Activated CD4-positive, alpha-beta T cell treated with anti-CD3 and anti-CD28 coated beads, Interleukin-2, amount 50 U/mL, for 16 hours (primary cell): ENCODE measurements around the gene KRT6B.
"Not testable (repeated sequence)": the region's sequence is repeated elsewhere in the genome, so short reads cannot be mapped to it uniquely, and the experiment has no call there.

Experiments used
- DNase-seq: peaks from one replicate; pipeline ENCODE4 v3.0.0-alpha.2; 2020

Gene KRT6B

DNA sequence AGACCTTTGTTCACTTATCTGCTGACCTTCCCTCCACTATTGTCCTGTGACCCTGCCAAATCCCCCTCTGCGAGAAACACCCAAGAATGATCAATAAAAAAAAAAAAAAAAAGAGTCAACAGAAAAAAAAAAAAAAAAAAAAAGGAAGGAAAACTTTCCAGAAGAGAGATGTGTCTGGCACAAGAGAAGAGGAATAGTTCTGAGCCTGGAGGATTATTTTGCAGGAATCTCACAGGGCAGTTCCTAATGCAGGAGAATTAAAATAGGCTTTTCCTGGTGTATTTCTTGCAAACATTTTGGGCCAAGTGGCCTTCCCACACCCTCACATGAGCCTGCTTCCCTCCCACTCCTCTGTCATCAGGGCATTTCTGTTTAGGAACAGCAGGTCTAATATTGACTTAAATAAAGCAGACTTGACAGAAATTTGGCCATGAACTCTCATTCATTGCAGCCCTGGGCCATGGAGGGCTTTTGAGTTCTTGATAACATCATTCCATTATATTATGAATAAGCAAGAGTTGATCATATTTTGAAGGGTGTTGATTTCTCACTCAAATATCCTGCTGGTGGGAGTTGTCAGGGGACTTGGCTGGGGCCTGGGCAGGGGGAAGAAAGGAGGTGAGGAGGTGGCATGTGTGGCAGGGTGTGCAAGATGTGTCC is 41.2 kb downstream of the KRT6B start:
- DNase-seq, result not testable (repeated sequence)

DNA sequence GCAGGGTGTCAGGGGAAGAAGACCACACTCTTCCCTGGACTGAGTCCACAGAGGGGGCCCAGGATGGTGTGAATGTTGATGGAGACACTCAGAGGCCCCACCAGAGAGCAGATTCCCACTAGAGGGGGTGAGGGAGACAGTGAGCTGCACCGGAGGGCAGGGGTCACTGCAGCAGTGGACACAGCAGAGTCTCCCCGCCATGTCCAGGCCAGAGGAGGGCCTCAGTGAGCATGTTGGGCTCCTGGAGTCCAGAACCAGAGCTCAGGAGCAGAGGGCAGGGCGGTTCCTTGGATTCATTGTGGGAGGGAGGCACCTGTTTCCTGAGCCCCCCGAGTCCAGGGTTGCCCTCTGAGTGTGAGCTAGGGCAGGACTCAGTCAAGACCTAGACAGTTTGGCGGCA is 44.0 kb downstream of the KRT6B start:
- no peak for DNase-seq

DNA sequence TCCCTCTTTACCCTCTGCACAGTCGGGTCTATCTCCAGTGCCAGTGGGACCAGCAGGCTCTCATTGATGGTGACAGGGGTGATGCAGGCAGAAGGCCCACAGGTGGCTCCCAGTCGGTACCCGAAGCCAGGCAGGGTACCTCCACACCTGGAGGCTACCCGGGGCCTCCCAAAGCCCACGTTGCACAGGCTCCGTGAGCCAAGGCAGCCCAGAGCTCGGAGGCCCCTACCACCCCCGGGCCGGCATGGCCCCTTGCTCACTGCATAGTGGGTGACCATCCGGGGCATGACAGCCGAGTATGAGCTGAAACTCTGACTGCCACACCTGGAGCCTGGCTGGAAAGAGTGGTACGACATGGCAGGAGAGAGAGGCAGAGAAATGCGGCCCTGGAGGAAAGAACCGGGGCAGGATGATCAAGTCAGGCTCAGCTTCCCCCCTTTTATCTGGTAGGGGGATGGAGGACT is 46.0 kb downstream of the KRT6B start, which contains the start of gene KRT82:
TSS of gene KRT82 (minus strand) at position 414 of the 464 bp plus-strand sequence. CDS start at position 356, 58 bp downstream.
- no peak for DNase-seq

DNA sequence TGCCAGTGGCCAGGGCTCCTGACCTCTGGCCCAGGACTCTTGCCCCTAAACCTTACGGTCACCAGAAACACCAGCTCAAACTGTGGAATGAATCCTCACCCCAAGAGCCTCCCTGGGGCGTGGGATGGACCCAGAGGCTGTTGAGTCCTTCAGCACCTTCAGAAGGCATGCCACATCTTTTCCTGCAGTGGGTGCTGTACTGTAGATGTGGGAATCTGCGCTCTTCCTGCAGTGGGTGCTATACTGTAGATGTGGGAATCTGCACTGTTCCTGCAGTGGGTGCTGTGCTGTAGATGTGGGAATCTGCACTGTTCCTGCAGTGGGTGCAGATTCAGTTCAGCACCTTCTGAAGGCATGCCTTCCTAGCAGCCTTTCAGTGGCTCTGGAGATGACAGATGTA is 47.0 kb downstream of the KRT6B start:
- DNase-seq, result no peak

DNA sequence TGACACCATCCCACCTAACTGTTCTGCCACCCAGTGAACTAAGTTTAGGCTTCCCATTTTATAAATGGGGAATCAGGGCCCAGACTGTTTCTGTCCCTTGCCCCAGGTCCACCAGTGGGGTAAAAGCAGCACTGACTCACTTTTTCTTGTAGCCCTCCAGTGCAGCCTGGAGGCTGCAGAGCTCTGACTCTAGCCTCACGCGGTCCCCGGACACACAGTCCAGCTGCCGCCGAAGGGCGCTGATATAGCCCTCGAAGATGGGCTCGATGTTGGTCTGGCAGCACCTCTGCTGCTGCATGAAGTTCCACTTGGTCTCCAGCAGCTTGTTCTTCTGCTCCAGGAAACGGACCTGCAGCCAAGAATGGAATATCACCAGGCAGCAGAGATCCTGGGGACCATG is 48.4 kb downstream of the KRT6B start:
- DNase-seq, result no peak

DNA sequence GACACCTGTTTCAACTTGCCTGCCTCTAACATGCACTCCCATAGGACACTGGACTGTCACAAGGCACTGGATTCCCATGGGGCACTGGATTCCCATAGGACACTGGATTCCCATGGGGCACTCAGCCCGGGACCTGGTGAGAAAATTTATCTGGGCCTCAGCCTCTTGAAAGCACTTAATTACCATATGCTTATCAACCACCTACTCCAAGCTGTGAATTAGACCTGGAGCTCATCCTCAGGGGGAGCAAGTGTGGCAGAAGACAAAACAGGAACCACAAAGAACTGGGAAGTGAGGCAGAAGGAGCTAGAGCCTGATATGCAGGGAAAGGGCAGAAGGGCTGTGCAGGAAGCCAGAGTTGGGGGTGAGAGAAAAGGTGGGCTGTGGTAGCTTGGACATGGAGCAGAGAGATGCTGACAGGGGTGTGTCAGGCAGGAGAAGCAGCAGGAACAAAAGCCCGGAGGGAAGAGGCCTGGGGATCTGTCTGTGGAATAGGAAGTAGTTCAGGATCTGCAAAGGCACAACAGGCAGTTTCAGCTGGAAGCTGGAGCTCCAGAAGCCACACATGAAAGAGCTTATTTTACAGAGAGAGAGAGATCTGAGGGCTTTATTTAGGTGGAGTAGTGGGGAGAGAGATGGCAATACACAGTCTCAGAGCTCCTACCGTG is 48.9 kb downstream of the KRT6B start:
- DNase-seq, result no peak

DNA sequence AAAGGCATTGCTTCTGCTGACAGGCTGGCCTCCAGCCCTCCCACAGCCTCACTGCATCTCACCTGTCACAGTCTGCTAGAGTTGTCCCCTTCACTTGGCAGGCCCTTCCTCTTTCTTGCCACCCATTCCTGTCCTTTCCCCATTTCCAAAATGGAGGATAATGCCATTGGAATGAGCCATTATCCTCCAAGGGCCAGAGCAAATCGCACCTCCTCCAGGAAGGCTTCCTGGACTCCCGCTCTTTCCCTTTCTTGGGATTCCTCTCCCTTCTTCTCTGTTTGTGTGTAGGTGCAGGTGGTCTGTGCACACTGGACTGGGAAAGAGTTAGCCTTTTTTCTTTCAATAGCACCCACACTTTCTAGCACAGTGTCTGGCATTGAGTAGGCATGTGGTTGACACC is 49.6 kb downstream of the KRT6B start:
- no peak for DNase-seq

DNA sequence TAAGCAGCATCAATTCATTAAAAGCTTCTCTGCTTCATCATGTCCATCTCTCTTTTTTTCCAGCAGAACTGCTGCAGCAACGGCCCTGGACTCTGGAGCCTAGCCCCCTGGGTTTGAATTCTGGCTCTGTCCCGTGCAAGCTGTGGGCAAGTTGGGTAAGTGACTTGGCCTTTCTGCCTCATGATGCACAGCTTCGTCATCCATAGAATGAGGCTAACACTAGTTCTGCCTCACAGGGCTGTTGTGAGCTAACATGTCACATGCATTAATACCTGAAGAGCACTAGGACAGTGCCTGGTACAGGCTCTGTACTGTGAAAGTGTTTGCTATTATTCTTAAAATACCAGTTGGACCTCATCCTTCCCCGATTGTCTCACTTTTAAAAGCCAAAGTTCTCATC is 50.0 kb downstream of the KRT6B start:
- DNase-seq, result no peak

DNA sequence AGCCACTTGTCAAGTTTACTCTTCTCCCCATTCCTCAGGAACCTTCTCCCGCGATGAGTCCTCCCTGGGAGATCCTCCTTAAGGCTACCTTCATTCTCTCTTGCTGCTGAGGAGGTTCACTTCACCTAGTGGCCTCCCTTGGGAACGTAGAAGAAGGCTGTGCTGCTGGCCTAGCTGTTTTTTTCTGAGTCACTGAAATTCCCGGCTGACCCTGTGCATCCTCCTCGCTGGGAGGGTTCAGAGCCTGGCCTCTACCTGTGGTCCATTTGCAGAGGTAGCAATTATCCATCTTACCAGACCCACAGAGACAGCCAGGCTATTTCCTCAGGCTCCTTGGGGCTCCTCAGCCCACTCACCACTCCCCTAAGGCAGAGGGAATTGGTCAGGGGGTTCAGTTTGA is 50.4 kb downstream of the KRT6B start:
- no peak for DNase-seq

DNA sequence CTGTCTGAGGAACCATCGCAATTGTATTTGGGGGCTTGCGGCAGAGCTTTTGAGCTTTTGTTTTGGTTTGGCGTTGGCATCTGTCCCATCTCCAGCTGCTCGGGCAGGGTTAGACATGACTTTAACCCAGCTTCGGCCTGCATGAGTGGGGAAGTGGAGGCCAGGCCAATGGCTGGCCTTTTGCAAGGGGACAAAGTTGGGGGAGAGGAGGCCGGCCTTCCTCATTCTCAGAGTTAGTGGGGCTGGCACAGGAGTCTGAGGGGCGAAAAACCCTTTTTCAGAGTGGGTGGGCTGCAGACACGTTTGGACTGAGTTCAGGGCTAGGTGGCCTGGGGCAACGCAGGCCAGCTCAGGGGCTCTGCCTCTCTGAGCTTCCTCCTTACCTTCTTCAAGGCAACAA is 51.0 kb downstream of the KRT6B start:
- DNase-seq, result no peak

DNA sequence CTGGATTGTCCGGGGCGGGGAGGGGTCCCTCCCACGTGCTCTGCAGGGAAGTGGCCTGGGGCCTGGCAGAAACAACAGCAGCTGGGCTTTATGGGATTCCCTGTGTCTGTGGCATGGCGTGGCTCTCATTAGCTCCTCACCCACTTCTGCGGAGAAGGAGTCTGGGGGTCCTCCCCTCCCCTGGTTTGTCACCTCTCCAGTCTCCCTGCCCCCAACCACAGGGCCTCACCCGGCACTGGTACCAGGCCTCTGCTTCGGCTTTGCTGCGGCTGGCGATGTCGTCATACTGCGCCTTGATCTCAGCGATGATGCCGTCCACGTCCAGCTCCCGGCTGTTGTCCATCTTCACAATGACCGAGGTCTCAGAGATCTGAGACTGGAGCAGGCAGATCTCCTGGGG is 52.2 kb downstream of the KRT6B start:
- no peak for DNase-seq

DNA sequence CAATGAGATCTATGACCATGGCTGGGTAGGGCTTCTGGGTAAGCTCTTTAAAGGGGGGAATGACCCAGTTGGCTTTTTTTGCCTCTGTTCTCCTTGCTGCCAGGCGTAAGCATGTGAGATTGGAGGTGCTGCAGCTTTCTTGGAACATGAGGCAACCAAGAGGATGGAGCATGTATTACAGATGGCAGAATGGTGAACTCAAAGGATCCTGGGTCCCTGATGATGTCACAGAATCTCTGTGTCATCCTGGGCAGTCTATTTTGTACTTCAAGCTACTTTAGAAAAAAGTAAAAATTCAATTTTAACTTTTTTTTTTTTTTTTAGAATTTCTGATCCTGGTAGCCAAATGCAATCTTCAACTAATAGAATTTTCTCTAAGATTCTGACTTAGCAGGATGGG is 53.8 kb downstream of the KRT6B start:
- DNase-seq, result no peak

DNA sequence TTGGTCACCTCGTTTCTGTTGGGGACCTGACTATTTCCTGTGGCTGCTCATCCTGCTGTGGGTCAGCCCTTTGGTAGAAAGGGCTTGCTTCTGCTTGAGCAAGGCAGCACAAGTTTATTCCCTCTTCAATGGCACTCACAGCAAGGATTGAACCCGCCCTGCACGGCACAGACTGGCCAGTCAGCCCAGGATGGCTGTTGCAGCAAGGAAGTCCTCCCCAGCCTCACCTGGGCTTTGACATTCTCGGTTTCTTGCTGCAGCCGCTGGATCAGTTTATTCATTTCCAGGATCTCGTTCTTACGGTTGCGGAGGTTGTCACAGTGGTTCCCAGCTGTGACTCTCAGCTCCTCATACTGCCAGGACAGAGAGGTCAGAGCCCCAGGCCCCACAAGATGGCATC is 55.3 kb downstream of the KRT6B start:
- DNase-seq, result no peak
